HCT116 (cell line): ENCODE data around the gene CPNE5. TPM values are rescaled to one million over a fixed set of nuclear protein-coding genes. Genes with fewer than 3 reads are reported as not detected.

Source experiments
- ATAC-seq: fragments of 200-7000 bp; cut with Tn5 transposase; 2 replicates; pipeline ENCODE4 v1.9.1; 2020; ENCODE audit warnings: mild to moderate bottlenecking, moderate library complexity
- BruUV-seq: library from RNA; stranded (reverse); fragments of 400-500 nt; replicated peaks from 2 replicates; lab custom pipeline; 2021; lab: Mats Ljungman, UMichigan
- CTCF ChIA-PET: fragments of 300-600 bp; sonication (Branson Sonifier 250); formaldehyde crosslinking; loops from one replicate; lab custom pipeline; 2021; ENCODE audit warnings: antibody characterized with exemption; lab: Charles Lee
- POLR2A ChIA-PET: fragments of 300-600, 350-600 bp; sonication (Branson Sonifier 250); formaldehyde crosslinking; loops from one replicate; lab custom pipeline; 2021; ENCODE audit warnings: antibody characterized with exemption; lab: Charles Lee
- RAD21 ChIA-PET, 2 experiments: fragments of 300-600 bp; sonication (Branson Sonifier 250); formaldehyde crosslinking; loops; one replicate each; lab custom pipeline; 2023; ENCODE audit warnings: low total read pairs in 2 of 2; ENCODE audit not compliant: uncharacterized antibody in 2 of 2, unreplicated experiment in 2 of 2, low non-redundant PET in 1 of 2; lab: Charles Lee
- DNase-seq: peaks from one replicate; pipeline ENCODE4 v3.0.0-alpha.2; 2010; ENCODE audit warnings: low read depth, low spot score
- H2AFZ ChIP-seq: fragments of 200-600 bp; shearing (Covaris generic), sonication (generic); 2 replicates; pipeline ENCODE4 v1.6.1; 2017; ENCODE audit warnings: low read depth, mixed run types, mixed read lengths, antibody characterized with exemption, low read length; ENCODE audit not compliant: poor library complexity, severe bottlenecking
- H3K27ac ChIP-seq: 2 replicates; pipeline ENCODE4 v1.5.1; 2012; ENCODE audit warnings: low read depth, low read length
- H3K27me3 ChIP-seq: fragments of 200-600 bp; sonication (generic); 2 replicates; pipeline ENCODE4 v1.6.1; 2016; ENCODE audit warnings: mixed run types, low read length, mixed read lengths; ENCODE audit not compliant: insufficient read depth
- H3K36me3 ChIP-seq, 2 experiments: fragments of 200-500 bp in 1 of 2; fragments of 200-600 bp in 1 of 2; sonication (Bioruptor generic) in 1 of 2; sonication (generic) in 1 of 2; 2 replicates each; pipeline versions ENCODE4 v1.5.1 to v1.6.1; 2014 to 2016; ENCODE audit warnings: low read length in 2 of 2, inconsistent platforms in 1 of 2, mixed read lengths in 1 of 2, mixed run types in 1 of 2; ENCODE audit not compliant: insufficient read depth in 2 of 2, control insufficient read depth in 1 of 2
- H3K4me1 ChIP-seq, 2 experiments: fragments of 200-600 bp in 1 of 2; sonication (generic) in 1 of 2; 2 replicates each; pipeline versions ENCODE4 v1.5.1 to v1.6.1; 2012 to 2017; ENCODE audit warnings: low read length in 2 of 2, inconsistent platforms in 1 of 2, mild to moderate bottlenecking in 1 of 2, mixed read lengths in 1 of 2, mixed run types in 1 of 2, moderate library complexity in 1 of 2; ENCODE audit not compliant: insufficient read depth in 2 of 2, control insufficient read depth in 1 of 2
- H3K4me2 ChIP-seq: fragments of 200-600 bp; sonication (generic); 2 replicates; pipeline ENCODE4 v1.6.1; 2017; ENCODE audit warnings: mixed run types, low read length, mixed read lengths
- H3K4me3 ChIP-seq, 2 experiments: fragments of 200-600 bp in 1 of 2; sonication (generic) in 1 of 2; replicated peaks in 1 of 2; 2 replicates each; pipeline ENCODE4 v1.5.1; 2011 to 2016; ENCODE audit warnings: low read length in 2 of 2, control low read depth in 1 of 2, low read depth in 1 of 2, mild to moderate bottlenecking in 1 of 2, mixed read lengths in 1 of 2, mixed run types in 1 of 2
- H3K79me2 ChIP-seq: fragments of 200-600 bp; sonication (generic); 2 replicates; pipeline ENCODE4 v1.6.1; 2017; ENCODE audit warnings: mild to moderate bottlenecking, mixed run types, low read length, moderate library complexity, mixed read lengths; ENCODE audit not compliant: insufficient read depth
- H3K9ac ChIP-seq: fragments of 200-600 bp; sonication (generic); 2 replicates; pipeline ENCODE4 v1.6.1; 2016; ENCODE audit warnings: low read length, mixed read lengths
- H3K9me2 ChIP-seq: fragments of 200-600 bp; sonication (generic), shearing (Covaris generic); 2 replicates; pipeline ENCODE4 v1.6.1; 2017; ENCODE audit warnings: mixed run types, mild to moderate bottlenecking, moderate library complexity; ENCODE audit not compliant: insufficient read depth
- H3K9me3 ChIP-seq, 2 experiments: fragments of 200-500 bp in 1 of 2; fragments of 200-600 bp in 1 of 2; sonication (Bioruptor generic) in 1 of 2; sonication (generic) in 1 of 2; 2 replicates each; pipeline ENCODE4 v1.6.1; 2014 to 2017; ENCODE audit warnings: low read length in 2 of 2, mixed read lengths in 2 of 2, inconsistent platforms in 1 of 2, low read depth in 1 of 2, mild to moderate bottlenecking in 1 of 2, mixed run types in 1 of 2, moderate library complexity in 1 of 2; ENCODE audit not compliant: control insufficient read depth in 1 of 2, insufficient read depth in 1 of 2
- H4K20me1 ChIP-seq: fragments of 200-600 bp; sonication (generic), shearing (Covaris generic); 2 replicates; pipeline ENCODE4 v1.6.1; 2017; ENCODE audit warnings: mixed run types, mild to moderate bottlenecking, moderate library complexity; ENCODE audit not compliant: insufficient read depth
- CEBPB ChIP-seq: IDR thresholded peaks from 2 replicates; pipeline ENCODE4 v1.6.1; 2012; ENCODE audit warnings: low read depth
- ELF1 ChIP-seq: IDR thresholded peaks from 2 replicates; pipeline ENCODE4 v1.6.1; 2012; ENCODE audit warnings: low read depth, borderline replicate concordance
- EZH2phosphoT487 ChIP-seq: fragments of 200-600 bp; IDR thresholded peaks from 2 replicates; pipeline ENCODE4 v1.6.1; 2018; ENCODE audit warnings: antibody characterized with exemption, borderline replicate concordance
- MAX ChIP-seq: IDR thresholded peaks from 2 replicates; pipeline ENCODE4 v1.6.1; 2012
- POLR2A ChIP-seq: IDR thresholded peaks from 2 replicates; pipeline ENCODE4 v1.7.0; 2011; ENCODE audit warnings: borderline replicate concordance; ENCODE audit not compliant: insufficient read depth, insufficient read length; ENCODE audit errors: extremely low read depth
- POLR2AphosphoS5 ChIP-seq: IDR thresholded peaks from 2 replicates; pipeline ENCODE4 v1.6.1; 2011; ENCODE audit warnings: mild to moderate bottlenecking, low read depth, low read length, moderate library complexity
- RAD21 ChIP-seq: IDR thresholded peaks from 2 replicates; pipeline ENCODE4 v1.6.1; 2012; ENCODE audit warnings: low read depth, mild to moderate bottlenecking
- REST ChIP-seq: IDR thresholded peaks from 2 replicates; pipeline ENCODE4 v1.6.1; 2012; ENCODE audit warnings: low read depth
- SRF ChIP-seq: IDR thresholded peaks from 2 replicates; pipeline ENCODE4 v1.6.1; 2012; ENCODE audit warnings: low read depth
- ZFX ChIP-seq: fragments of 450-650 bp; IDR thresholded peaks from 2 replicates; pipeline ENCODE4 v1.6.1; 2017
- ZNF274 ChIP-seq: fragments of 200-500 bp; sonication (Bioruptor generic); IDR thresholded peaks from 2 replicates; pipeline ENCODE4 v1.6.1; 2014; ENCODE audit warnings: mild to moderate bottlenecking, low read depth, low read length, inconsistent platforms
- intact Hi-C: fragments of 100-400 bp; cut with micrococcal nuclease; formaldehyde crosslinking; loops from 2 replicates; pipeline ENCODE4 v1.10.0; 2022
- total RNA-seq: library from RNA; stranded (reverse); gene quantifications from one replicate; pipeline ENCODE4 v1.2.1, GENCODE V29; 2021; ENCODE audit not compliant: unreplicated experiment

The CPNE5 gene
- total RNA-seq, 1 experiment from 2014 or later: not detected

- Histone ChIP-seq H3K27ac (no peak overlapping the region), H3K79me2 (no peaks in the 10 kb centered on the region), H3K4me2 (no peak overlapping the region), H3K36me3 (no peaks in the 10 kb centered on the region), H3K27me3 (no peaks in the 10 kb centered on the region), H3K4me1 (no peaks in the 10 kb centered on the region), H3K4me3 (no peak overlapping the region), H3K9me2 (no peaks in the 10 kb centered on the region), H4K20me1 (no peaks in the 10 kb centered on the region), H2AFZ (no peak overlapping the region), H3K9me3 (no peaks in the 10 kb centered on the region), H3K9ac (no peak overlapping the region)
- intact Hi-C loops: no loop called here
- ChIA-PET RAD21 (no interaction called here), POLR2A (interaction anchor here (0.7 kb wide), 2 partner anchors 15 to 21 kb away, joined by 5 to 6 read pairs; no protein-coding TSS in a partner anchor), CTCF (no interaction called here)
- ATAC-seq (no peak), DNase-seq (no peak)
- no peak for TF ChIP-seq ZNF274
- TF ChIP-seq MAX: no peak
- TF ChIP-seq ELF1: no peak
- TF ChIP-seq CEBPB: no peak
- no peak for TF ChIP-seq REST
- TF ChIP-seq EZH2phosphoT487: no peak
- no peak for TF ChIP-seq POLR2AphosphoS5
- no peak for TF ChIP-seq SRF
- TF ChIP-seq RAD21: no peak
- TF ChIP-seq POLR2A: no peak
- TF ChIP-seq ZFX: no peak
- BruUV-seq: no TSS peak
Measured at GRCh38 chr6:36827261-36828079, 11.8 kb downstream of the CPNE5 start.
